GM12875 (cell line): ENCODE results near the gene SSU72.
A peak's percentile ranks its signal among the peaks of the same experiment; 100 is the strongest.

Experiments
- H3K4me3 ChIP-seq: one replicate; pipeline ENCODE4 v1.5.1; 2011; ENCODE audit warnings: low read depth, low read length, control low read depth
- CTCF ChIP-seq: IDR thresholded peaks from 2 replicates; pipeline ENCODE4 v1.5.1; 2011; ENCODE audit warnings: low read depth, mild to moderate bottlenecking, control low read depth, inconsistent platforms, low read length, moderate library complexity, borderline replicate concordance; ENCODE audit not compliant: insufficient read depth

Gene SSU72

GRCh38 chr1:1574721-1575537 lies at the start of gene SSU72:
Gene SSU72, minus strand, starts transcription at chr1:1574863. Its CDS starts 306 bp downstream, at chr1:1574557.
- no peak for TF ChIP-seq CTCF

GRCh38 chr1:1623631-1624442 lies 49.2 kb upstream of the SSU72 start:
- H3K4me3 ChIP-seq: no peak overlapping the region
- TF ChIP-seq CTCF: no peak

More at GRCh38 chr1:1574721-1575537, at the start of gene SSU72:
- peak within 1 kb of the TSS; percentile 99 for H3K4me3 ChIP-seq

- H3K4me3 ChIP-seq: no peak overlapping the region
- no peak for TF ChIP-seq CTCF
Measured at GRCh38 chr1:1623181-1623630, 48.5 kb upstream of the SSU72 start.

GRCh38 chr1:1622788-1623094 lies 48.1 kb upstream of the SSU72 start:
- no peak overlapping the region for H3K4me3 ChIP-seq
- TF ChIP-seq CTCF: no peak

DNA sequence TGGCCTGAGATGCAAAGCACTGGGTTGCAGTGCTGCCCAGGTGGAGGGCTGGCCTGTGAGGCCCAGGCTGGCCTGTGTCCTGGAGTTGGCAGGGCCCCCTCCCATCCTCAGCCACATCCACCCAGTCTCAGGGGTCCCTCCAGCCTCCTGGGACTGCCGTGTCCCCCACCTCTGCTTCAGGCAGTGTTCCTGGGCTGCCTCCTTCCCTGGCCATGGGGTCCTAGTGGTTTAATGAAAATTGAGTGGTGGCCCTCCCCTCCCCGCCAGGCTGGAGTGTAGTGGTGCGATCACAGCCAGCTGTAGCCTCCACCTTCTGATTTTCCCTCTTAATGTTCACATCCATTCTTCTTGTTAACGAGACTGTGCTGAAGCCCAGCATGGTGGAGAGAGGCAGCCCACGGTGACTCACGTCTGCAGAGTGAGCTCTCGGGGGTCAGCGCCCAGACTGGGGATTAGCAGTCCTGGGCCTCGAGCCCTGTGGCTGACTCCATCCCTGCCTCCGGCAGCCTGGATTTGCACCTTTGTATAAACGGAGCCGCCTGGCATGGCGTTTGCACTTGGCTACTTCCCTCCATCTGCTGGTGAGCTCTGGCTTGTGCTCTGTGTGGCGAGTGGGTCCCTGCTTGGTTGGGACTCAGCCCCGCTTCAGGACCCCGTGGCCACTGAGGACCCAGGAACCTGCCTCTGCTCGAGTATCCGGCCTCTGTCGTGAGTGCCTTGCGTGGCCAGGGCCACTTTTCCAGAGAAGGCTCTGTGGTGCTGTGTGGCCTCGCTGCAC lies 47.5 kb upstream of the SSU72 start:
- TF ChIP-seq CTCF: no peak
- no peak overlapping the region for H3K4me3 ChIP-seq

DNA sequence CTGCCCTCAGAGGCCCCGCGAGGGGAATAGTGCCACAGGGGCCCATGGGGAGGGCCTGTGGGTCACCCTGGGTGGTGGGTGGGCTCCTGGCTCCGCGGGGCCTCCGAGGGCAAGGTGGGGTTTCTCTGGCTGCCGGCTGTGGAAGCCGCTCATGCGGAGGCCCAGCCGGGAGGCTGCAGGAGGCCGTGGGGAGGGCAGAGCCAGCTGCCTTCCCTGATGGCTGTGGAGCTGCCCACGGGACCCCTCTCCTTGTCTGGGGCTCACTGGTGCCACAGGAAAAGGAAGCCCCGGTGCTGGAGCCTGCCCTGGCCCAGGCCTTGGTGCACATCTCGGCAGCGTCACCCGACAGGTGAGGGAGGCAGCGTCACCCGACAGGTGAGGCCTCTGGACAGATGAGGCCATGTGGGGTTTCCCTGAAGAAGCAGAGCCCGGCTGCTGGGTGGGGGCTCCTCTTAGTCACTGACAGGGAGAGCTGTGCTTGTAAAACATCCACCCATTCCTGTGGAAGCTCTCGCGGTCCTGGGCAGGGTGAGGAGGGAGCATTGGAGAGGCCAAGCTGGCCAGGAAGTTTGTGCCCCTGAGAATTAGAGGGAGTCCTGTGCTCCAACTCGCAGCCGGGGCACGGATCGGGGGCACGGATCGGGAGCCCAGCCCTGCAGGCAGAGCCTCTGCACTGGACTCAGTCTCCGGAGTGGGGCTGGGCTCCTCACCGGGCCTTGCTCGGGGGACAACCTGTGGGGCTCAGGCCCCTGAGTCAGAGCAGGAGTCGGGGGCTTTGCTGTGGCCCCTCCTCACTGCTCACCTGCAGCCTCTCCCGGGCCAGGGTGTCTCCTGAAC lies 46.7 kb upstream of the SSU72 start:
- H3K4me3 ChIP-seq: no peak overlapping the region
- TF ChIP-seq CTCF: no peak
